ENCODE measurements around the gene FRMPD3.

- TF ChIP-seq MAX (IDR thresholded peaks at IDR 0.05), result no peak
- TF ChIP-seq CTCF (IDR thresholded peaks at IDR 0.05), result no peak
- TF ChIP-seq MAFK (IDR thresholded peaks at IDR 0.05; ENCODE audit: partially characterized antibody), result no peak
Measured at GRCh38 chrX:107420571-107420970, 28.9 kb upstream of the FRMPD3 start.
